Fibroblast of lung (primary cell): ENCODE data around the gene APOLD1.

Experiments
- EZH2 ChIP-seq: IDR thresholded peaks from 2 replicates; pipeline ENCODE4 v1.5.1; 2012; ENCODE audit warnings: low read length, control low read depth, mild to moderate bottlenecking; ENCODE audit errors: missing control alignments
- TF ChIP-seq, protein P1 (sequence below), 2 donors: IDR thresholded peaks in 1 of 2; conservative IDR thresholded peaks in 1 of 2; 1 replicate in 1 of 2; 2 replicates in 1 of 2; pipeline ENCODE4 v1.5.1; 2011 to 2012; ENCODE audit warnings: low read length in 2 of 2, control low read depth in 1 of 2, inconsistent platforms in 1 of 2, low read depth in 1 of 2, mild to moderate bottlenecking in 1 of 2

DNA sequence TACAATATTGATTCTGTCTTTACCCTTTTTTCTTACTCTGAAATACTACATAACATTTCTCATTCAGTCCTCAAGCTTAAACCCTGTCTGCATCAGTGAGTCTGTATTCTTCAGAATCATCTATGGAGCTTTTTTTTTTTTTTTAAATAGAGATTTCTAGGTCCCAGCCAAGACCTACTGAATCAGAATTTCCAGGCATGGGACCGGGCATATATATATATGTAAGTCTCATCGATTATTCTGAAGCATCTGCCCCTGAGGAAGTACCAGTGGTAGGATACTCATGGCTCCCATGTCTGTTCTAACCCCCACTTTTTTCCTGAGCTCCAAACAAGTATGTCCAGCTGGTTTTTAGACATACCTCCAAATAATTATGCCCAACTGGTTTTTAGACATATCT, 33.8 kb downstream of the APOLD1 start:
- TF ChIP-seq, protein P1, sequence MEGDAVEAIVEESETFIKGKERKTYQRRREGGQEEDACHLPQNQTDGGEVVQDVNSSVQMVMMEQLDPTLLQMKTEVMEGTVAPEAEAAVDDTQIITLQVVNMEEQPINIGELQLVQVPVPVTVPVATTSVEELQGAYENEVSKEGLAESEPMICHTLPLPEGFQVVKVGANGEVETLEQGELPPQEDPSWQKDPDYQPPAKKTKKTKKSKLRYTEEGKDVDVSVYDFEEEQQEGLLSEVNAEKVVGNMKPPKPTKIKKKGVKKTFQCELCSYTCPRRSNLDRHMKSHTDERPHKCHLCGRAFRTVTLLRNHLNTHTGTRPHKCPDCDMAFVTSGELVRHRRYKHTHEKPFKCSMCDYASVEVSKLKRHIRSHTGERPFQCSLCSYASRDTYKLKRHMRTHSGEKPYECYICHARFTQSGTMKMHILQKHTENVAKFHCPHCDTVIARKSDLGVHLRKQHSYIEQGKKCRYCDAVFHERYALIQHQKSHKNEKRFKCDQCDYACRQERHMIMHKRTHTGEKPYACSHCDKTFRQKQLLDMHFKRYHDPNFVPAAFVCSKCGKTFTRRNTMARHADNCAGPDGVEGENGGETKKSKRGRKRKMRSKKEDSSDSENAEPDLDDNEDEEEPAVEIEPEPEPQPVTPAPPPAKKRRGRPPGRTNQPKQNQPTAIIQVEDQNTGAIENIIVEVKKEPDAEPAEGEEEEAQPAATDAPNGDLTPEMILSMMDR (conservative IDR thresholded peaks at IDR 0.05 in 1 of 2, IDR thresholded peaks at IDR 0.05 in 1 of 2; ENCODE audit: low read depth in 1 of 2, low read length in 2 of 2): no peak
- no peak for TF ChIP-seq EZH2
